DMS153 (cell line): ENCODE results near the gene UBR4.

ENCODE experiments used
- DNase-seq: peaks from one replicate; lab custom pipeline; 2025; lab: John Stamatoyannopoulos, UW

Gene UBR4

GRCh38 chr1:19091196-19091953 lies 118.7 kb downstream of the UBR4 start:
- no peak for DNase-seq

- DNase-seq = no peak
Measured at GRCh38 chr1:19089524-19089923, 120.5 kb downstream of the UBR4 start.

GRCh38 chr1:19088717-19089442 lies 121.2 kb downstream of the UBR4 start:
- DNase-seq = no peak

GRCh38 chr1:19087737-19088594 lies 122.1 kb downstream of the UBR4 start:
- no peak for DNase-seq

GRCh38 chr1:19087017-19087736 lies 122.9 kb downstream of the UBR4 start:
- DNase-seq = no peak

GRCh38 chr1:19086176-19086875 lies 123.7 kb downstream of the UBR4 start:
- DNase-seq = no peak

- no peak for DNase-seq
Measured at GRCh38 chr1:19084206-19084738, 125.8 kb downstream of the UBR4 start.

GRCh38 chr1:19083081-19083480 lies 127.0 kb downstream of the UBR4 start:
- no peak for DNase-seq

GRCh38 chr1:19081218-19081893 lies 128.7 kb downstream of the UBR4 start:
- no peak for DNase-seq

- DNase-seq = no peak
Measured at GRCh38 chr1:19080721-19081120, 129.3 kb downstream of the UBR4 start.

GRCh38 chr1:19079541-19080472 lies 130.3 kb downstream of the UBR4 start:
- DNase-seq = no peak

GRCh38 chr1:19078536-19078935 lies 131.5 kb downstream of the UBR4 start:
- DNase-seq = no peak

- no peak for DNase-seq
Measured at GRCh38 chr1:19076841-19077616, 133.0 kb downstream of the UBR4 start.

GRCh38 chr1:19074902-19075721 lies 135.0 kb downstream of the UBR4 start:
- no peak for DNase-seq

GRCh38 chr1:19074361-19074901 lies 135.6 kb downstream of the UBR4 start:
- DNase-seq = no peak

GRCh38 chr1:19073311-19074186 lies 136.5 kb downstream of the UBR4 start:
- DNase-seq = no peak
